Brain (organoid and tissue), 1 donor: ENCODE measurements around the gene TXNDC9. TPM values are rescaled to one million over a fixed set of nuclear protein-coding genes. Genes with fewer than 3 reads are reported as not detected.

Source experiments
- polyA plus RNA-seq: library from polyadenylated mRNA; stranded (reverse); fragments of 350-450 nt; fragmentation: Illumina TruSeq; extraction: RNeasy Lipid Tissue Mini Kit (QIAGEN cat#74804); gene quantifications from one replicate; pipeline ENCODE4 v1.2.3, GENCODE V29; 2015; ENCODE audit warnings: low read depth, low replicate concordance; ENCODE audit not compliant: insufficient read depth

The TXNDC9 gene
- polyA plus RNA-seq, 1 donor from 2014 or later: 6.7 TPM

Other genes starting within 250 kb of the TXNDC9 start
- 10.7 TPM for gene C2orf15, start 194.6 kb downstream of the TXNDC9 start, polyA plus RNA-seq
- gene TSGA10, start 181.4 kb downstream of the TXNDC9 start, polyA plus RNA-seq: 4.8 TPM
- gene LIPT1, start 181.4 kb downstream of the TXNDC9 start, polyA plus RNA-seq: 3.5 TPM
- 7.9 TPM for gene MITD1, start 155.3 kb downstream of the TXNDC9 start, polyA plus RNA-seq
- gene MRPL30, start 155.1 kb downstream of the TXNDC9 start, polyA plus RNA-seq: 31.9 TPM
- not detected for gene LYG2, start 80.7 kb downstream of the TXNDC9 start, polyA plus RNA-seq
- gene LYG1, start 35.1 kb downstream of the TXNDC9 start, polyA plus RNA-seq: 0.36 TPM
- 19.8 TPM for gene EIF5B, start 1.1 kb upstream of the TXNDC9 start, polyA plus RNA-seq
- 8.6 TPM for gene REV1, start 153.7 kb upstream of the TXNDC9 start, polyA plus RNA-seq